Trophoblast cell (in vitro differentiated cells and primary cell): ENCODE measurements around the gene FBXO39.
"Not testable (repeated sequence)": the region's sequence is repeated elsewhere in the genome, so short reads cannot be mapped to it uniquely, and the experiment has no call there.

Experiments
- DNase-seq, 2 donors: peaks; one replicate each; pipeline ENCODE4 v3.0.0-alpha.2; 2016
- H2AFZ ChIP-seq: 2 replicates; pipeline ENCODE4 v1.6.1; 2013; ENCODE audit warnings: low read length, moderate library complexity, mild to moderate bottlenecking; ENCODE audit not compliant: insufficient read depth, poor library complexity
- H2AK5ac ChIP-seq: 2 replicates; pipeline ENCODE4 v1.6.1; 2013; ENCODE audit warnings: mild to moderate bottlenecking, low read length
- H2BK120ac ChIP-seq: 2 replicates; pipeline ENCODE4 v1.6.1; 2013; ENCODE audit warnings: low read length, mild to moderate bottlenecking, moderate library complexity; ENCODE audit not compliant: insufficient read depth, poor library complexity
- H2BK12ac ChIP-seq: 2 replicates; pipeline ENCODE4 v1.6.1; 2013; ENCODE audit warnings: mild to moderate bottlenecking, low read length, moderate library complexity
- H2BK5ac ChIP-seq: 2 replicates; pipeline ENCODE4 v1.6.1; 2013; ENCODE audit warnings: low read length, low read depth, moderate library complexity, mild to moderate bottlenecking; ENCODE audit not compliant: poor library complexity
- H3K14ac ChIP-seq: 2 replicates; pipeline ENCODE4 v1.6.1; 2013; ENCODE audit warnings: mild to moderate bottlenecking, low read length
- H3K18ac ChIP-seq: 2 replicates; pipeline ENCODE4 v1.6.1; 2013; ENCODE audit warnings: mild to moderate bottlenecking, low read length
- H3K23ac ChIP-seq: 2 replicates; pipeline ENCODE4 v1.6.1; 2013; ENCODE audit warnings: low read length
- H3K27ac ChIP-seq: 2 replicates; pipeline ENCODE4 v1.5.1; 2013; ENCODE audit warnings: low read depth, mild to moderate bottlenecking, inconsistent platforms, low read length, moderate library complexity
- H3K27me3 ChIP-seq: 2 replicates; pipeline ENCODE4 v1.6.1; 2013; ENCODE audit warnings: inconsistent platforms, mild to moderate bottlenecking, low read length, moderate library complexity; ENCODE audit not compliant: insufficient read depth
- H3K36me3 ChIP-seq, 2 experiments: 1 replicate in 1 of 2; 2 replicates in 1 of 2; pipeline ENCODE4 v1.6.1; 2013; ENCODE audit warnings: low read length in 2 of 2, mild to moderate bottlenecking in 2 of 2, moderate library complexity in 1 of 2; ENCODE audit not compliant: insufficient read depth in 2 of 2, control insufficient read depth in 1 of 2
- H3K4ac ChIP-seq: 2 replicates; pipeline ENCODE4 v1.6.1; 2013; ENCODE audit warnings: low read depth, mild to moderate bottlenecking, low read length, moderate library complexity
- H3K4me1 ChIP-seq, 2 experiments: 1 replicate in 1 of 2; 2 replicates in 1 of 2; pipeline ENCODE4 v1.6.1; 2013; ENCODE audit warnings: low read length in 2 of 2, mild to moderate bottlenecking in 2 of 2, moderate library complexity in 1 of 2; ENCODE audit not compliant: insufficient read depth in 2 of 2, control insufficient read depth in 1 of 2
- H3K4me2 ChIP-seq: 2 replicates; pipeline ENCODE4 v1.6.1; 2013; ENCODE audit warnings: inconsistent platforms, mild to moderate bottlenecking, low read length, moderate library complexity
- H3K4me3 ChIP-seq: 2 replicates; pipeline ENCODE4 v1.5.1; 2013; ENCODE audit warnings: mild to moderate bottlenecking, low read depth, low read length, inconsistent platforms
- H3K79me1 ChIP-seq: one replicate; pipeline ENCODE4 v1.6.1; 2013; ENCODE audit warnings: low read length
- H3K79me2 ChIP-seq: 2 replicates; pipeline ENCODE4 v1.6.1; 2013; ENCODE audit warnings: low read length, mild to moderate bottlenecking; ENCODE audit not compliant: control insufficient read depth, insufficient read depth, poor library complexity
- H3K9ac ChIP-seq: 2 replicates; pipeline ENCODE4 v1.6.1; 2013; ENCODE audit warnings: mild to moderate bottlenecking, low read length
- H3K9me3 ChIP-seq: 2 replicates; pipeline ENCODE4 v1.6.1; 2013; ENCODE audit warnings: low read depth, mild to moderate bottlenecking, control low read depth, inconsistent platforms, low read length; ENCODE audit not compliant: insufficient read depth
- H4K12ac ChIP-seq: 2 replicates; pipeline ENCODE4 v1.6.1; 2013; ENCODE audit warnings: low read depth, mild to moderate bottlenecking, low read length, moderate library complexity
- H4K8ac ChIP-seq: 2 replicates; pipeline ENCODE4 v1.6.1; 2013; ENCODE audit warnings: low read depth, mild to moderate bottlenecking, low read length, moderate library complexity
- H4K91ac ChIP-seq: one replicate; pipeline ENCODE4 v1.6.1; 2013; ENCODE audit warnings: low read depth, mild to moderate bottlenecking, low read length, moderate library complexity
- WGBS: extraction: QIAGEN DNeasy Blood & Tissue Kit; methylation state at CpG from one replicate; pipeline ENCODE4 v1.1.7; 2013; ENCODE audit warnings: missing lambda C conversion rate; ENCODE audit not compliant: insufficient read length, insufficient coverage; ENCODE audit errors: extremely low coverage; 5-methylcytosine and 5-hydroxymethylcytosine counted together

FBXO39 gene

DNA sequence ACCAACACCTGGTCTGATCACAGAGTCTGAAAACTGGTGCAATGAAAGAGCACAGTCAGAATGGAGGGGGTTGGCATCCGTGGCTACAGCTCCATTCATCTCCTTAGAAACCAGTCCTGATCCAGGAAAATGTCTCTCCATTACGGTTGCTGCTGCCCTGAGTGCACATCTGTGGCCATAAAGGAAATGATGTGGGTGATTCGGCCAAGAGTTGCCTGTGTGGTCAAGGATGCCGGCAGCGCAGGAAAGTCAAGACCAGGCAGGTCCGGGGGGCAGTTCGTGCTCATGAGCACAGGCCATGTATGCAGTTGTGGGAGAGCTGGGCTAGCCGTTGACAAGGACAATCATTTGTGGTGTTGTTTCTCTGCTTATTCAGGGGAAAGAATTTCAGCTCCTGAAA lies 14.2 kb upstream of the FBXO39 start:
- no peaks in the 10 kb centered on the region for H3K36me3 ChIP-seq
- no peak overlapping the region for H4K12ac ChIP-seq
- peaks cover 2% of the 10 kb centered on the region for H3K9me3 ChIP-seq
- H3K23ac ChIP-seq = no peak overlapping the region
- no peak overlapping the region for H2AK5ac ChIP-seq
- no peak overlapping the region for H3K9ac ChIP-seq
- whole genome bisulfite sequencing = no CpG with 5 or more reads among the region's 8 CpGs
- H3K4me2 ChIP-seq = no peak overlapping the region
- no peak overlapping the region for H3K27ac ChIP-seq
- H2BK120ac ChIP-seq = no peak overlapping the region
- no peaks in the 10 kb centered on the region for H3K79me2 ChIP-seq
- no peak overlapping the region for H4K91ac ChIP-seq
- no peak overlapping the region for H3K18ac ChIP-seq
- H3K79me1 ChIP-seq = no peaks in the 10 kb centered on the region
- no peak for DNase-seq
- H3K27me3 ChIP-seq = peaks cover 3% of the 10 kb centered on the region
- no peak overlapping the region for H4K8ac ChIP-seq
- H3K14ac ChIP-seq = no peak overlapping the region
- no peak overlapping the region for H2AFZ ChIP-seq
- H3K4ac ChIP-seq = no peak overlapping the region
- H3K4me1 ChIP-seq = no peaks in the 10 kb centered on the region
- H2BK5ac ChIP-seq = no peak overlapping the region
- no peak overlapping the region for H2BK12ac ChIP-seq
- H3K4me3 ChIP-seq = no peak overlapping the region

DNA sequence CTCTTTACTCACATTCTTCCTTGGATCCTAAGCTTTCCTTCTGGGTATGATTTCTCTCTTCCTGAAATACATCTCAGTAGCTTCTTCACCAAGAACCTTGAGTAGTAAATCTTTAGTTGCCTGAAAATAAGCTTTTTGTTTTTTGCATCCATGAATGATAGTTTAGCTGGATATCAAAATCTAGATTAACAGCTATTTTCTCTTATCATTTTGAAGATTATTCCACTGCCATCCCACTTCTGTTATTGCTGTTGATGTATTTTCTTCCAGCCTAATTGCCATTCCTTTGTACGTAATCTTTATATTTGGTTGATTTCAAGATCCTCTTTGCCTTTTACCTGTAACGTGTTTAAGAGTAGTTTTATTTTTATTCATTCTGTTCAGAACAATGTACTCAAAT lies 7.6 kb upstream of the FBXO39 start:
- no peaks in the 10 kb centered on the region for H3K79me1 ChIP-seq
- H3K4me1 ChIP-seq = no peaks in the 10 kb centered on the region
- no peak overlapping the region for H4K8ac ChIP-seq
- no peak overlapping the region for H4K12ac ChIP-seq
- no peak overlapping the region for H3K27ac ChIP-seq
- H2BK5ac ChIP-seq = no peak overlapping the region
- no peaks in the 10 kb centered on the region for H3K36me3 ChIP-seq
- H3K14ac ChIP-seq = no peak overlapping the region
- no peak overlapping the region for H3K4me3 ChIP-seq
- WGBS = no CpG with 5 or more reads among the region's 2 CpGs
- H3K9me3 ChIP-seq = peaks cover 4% of the 10 kb centered on the region
- H3K9ac ChIP-seq = no peak overlapping the region
- no peak overlapping the region for H2BK120ac ChIP-seq
- no peaks in the 10 kb centered on the region for H3K79me2 ChIP-seq
- H3K23ac ChIP-seq = no peak overlapping the region
- H3K18ac ChIP-seq = no peak overlapping the region
- H2AFZ ChIP-seq = no peak overlapping the region
- no peak overlapping the region for H3K4me2 ChIP-seq
- H2AK5ac ChIP-seq = no peak overlapping the region
- DNase-seq = no peak
- no peak overlapping the region for H3K4ac ChIP-seq
- no peaks in the 10 kb centered on the region for H3K27me3 ChIP-seq
- H2BK12ac ChIP-seq = no peak overlapping the region
- no peak overlapping the region for H4K91ac ChIP-seq

DNA sequence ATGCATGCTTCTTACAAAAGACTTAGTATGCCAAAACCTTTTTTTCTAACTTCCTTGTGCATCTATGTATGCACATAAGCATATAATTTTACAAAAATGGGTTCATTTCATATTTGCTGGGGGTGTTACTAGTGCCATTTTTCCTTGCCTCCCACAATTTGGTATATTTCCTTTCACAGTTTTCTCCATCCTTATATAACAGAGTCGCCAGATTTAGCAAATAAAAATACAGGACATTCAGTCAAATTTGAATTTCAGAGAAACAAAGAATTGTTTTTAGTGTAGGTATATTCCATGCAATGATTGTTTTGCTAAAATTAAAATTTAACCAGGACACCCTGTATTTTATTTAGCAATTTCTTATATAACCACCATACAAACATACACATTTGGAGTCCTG lies 4.0 kb upstream of the FBXO39 start:
- no peak overlapping the region for H3K14ac ChIP-seq
- WGBS = no CpG with 5 or more reads among the region's 1 CpG
- H3K36me3 ChIP-seq = no peaks in the 10 kb centered on the region
- no peak overlapping the region for H2BK12ac ChIP-seq
- no peak overlapping the region for H4K91ac ChIP-seq
- H3K4me1 ChIP-seq = peaks cover 0 to 2% of the 10 kb centered on the region in 2 experiments
- H3K23ac ChIP-seq = no peak overlapping the region
- no peak overlapping the region for H4K12ac ChIP-seq
- no peak overlapping the region for H2AFZ ChIP-seq
- H3K27me3 ChIP-seq = peaks cover 15% of the 10 kb centered on the region
- H2AK5ac ChIP-seq = no peak overlapping the region
- no peak overlapping the region for H4K8ac ChIP-seq
- H3K4me3 ChIP-seq = no peak overlapping the region
- H3K9ac ChIP-seq = no peak overlapping the region
- no peaks in the 10 kb centered on the region for H3K79me1 ChIP-seq
- no peak for DNase-seq
- no peak overlapping the region for H3K4me2 ChIP-seq
- H3K9me3 ChIP-seq = peaks cover 10% of the 10 kb centered on the region
- H3K4ac ChIP-seq = no peak overlapping the region
- no peaks in the 10 kb centered on the region for H3K79me2 ChIP-seq
- no peak overlapping the region for H3K27ac ChIP-seq
- no peak overlapping the region for H2BK120ac ChIP-seq
- H3K18ac ChIP-seq = no peak overlapping the region
- H2BK5ac ChIP-seq = no peak overlapping the region

DNA sequence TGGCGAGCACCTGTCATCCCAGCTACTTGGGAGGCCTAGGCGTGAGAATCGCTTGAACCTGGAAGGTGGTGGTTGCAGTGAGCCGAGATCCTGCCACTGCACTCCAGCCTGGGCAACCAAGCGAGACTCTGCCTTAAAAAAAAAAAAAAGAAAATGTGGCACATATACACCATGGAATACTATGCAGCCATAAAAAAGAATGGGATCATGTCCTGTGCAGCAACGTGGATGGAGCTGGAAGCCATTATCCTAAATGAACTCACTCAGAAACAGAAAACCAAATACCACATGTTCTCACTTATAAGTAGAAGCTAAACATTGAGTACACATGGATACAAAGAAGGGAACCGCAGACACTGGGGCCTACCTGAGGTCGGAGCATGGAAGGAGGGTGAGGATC lies 1.1 kb upstream of the FBXO39 start:
- H2AFZ ChIP-seq, H2AK5ac ChIP-seq, H3K4me1 ChIP-seq, H4K8ac ChIP-seq, H3K36me3 ChIP-seq, H3K4me2 ChIP-seq, H2BK5ac ChIP-seq, H3K14ac ChIP-seq, H2BK12ac ChIP-seq, H3K79me1 ChIP-seq, H2BK120ac ChIP-seq, H3K79me2 ChIP-seq, H3K18ac ChIP-seq, H4K12ac ChIP-seq, H4K91ac ChIP-seq, DNase-seq, H3K27ac ChIP-seq, H3K4ac ChIP-seq, H3K4me3 ChIP-seq, H3K9ac ChIP-seq, H3K23ac ChIP-seq: not testable (repeated sequence)
- peaks cover 10% of the 10 kb centered on the region for H3K9me3 ChIP-seq
- no CpG with 5 or more reads among the region's 8 CpGs for WGBS
- H3K27me3 ChIP-seq = peaks cover 15% of the 10 kb centered on the region
